Measurements from ENCODE around the gene TSPYL4.

DNA sequence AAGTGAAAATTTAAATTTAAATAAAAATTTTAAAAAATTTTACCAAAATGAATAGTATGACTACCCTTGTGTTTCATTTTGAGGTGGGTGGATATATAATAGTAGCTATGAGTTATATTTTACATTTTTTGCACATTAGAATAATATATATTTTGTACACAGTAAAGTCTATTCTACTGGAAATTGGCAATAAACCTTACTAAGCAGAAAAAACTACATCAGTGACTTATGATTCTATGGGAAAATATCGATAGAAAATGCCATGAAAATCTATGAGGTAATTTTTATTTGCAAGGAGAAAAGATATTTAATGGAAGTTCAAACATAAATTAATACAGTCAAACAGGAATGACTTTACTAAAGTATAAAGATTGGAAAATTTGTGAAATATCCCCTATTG lies 2.8 kb upstream of the TSPYL4 start:
- TF ChIP-seq, protein P1, sequence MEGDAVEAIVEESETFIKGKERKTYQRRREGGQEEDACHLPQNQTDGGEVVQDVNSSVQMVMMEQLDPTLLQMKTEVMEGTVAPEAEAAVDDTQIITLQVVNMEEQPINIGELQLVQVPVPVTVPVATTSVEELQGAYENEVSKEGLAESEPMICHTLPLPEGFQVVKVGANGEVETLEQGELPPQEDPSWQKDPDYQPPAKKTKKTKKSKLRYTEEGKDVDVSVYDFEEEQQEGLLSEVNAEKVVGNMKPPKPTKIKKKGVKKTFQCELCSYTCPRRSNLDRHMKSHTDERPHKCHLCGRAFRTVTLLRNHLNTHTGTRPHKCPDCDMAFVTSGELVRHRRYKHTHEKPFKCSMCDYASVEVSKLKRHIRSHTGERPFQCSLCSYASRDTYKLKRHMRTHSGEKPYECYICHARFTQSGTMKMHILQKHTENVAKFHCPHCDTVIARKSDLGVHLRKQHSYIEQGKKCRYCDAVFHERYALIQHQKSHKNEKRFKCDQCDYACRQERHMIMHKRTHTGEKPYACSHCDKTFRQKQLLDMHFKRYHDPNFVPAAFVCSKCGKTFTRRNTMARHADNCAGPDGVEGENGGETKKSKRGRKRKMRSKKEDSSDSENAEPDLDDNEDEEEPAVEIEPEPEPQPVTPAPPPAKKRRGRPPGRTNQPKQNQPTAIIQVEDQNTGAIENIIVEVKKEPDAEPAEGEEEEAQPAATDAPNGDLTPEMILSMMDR (IDR thresholded peaks at IDR 0.05 in 2 of 3, conservative IDR thresholded peaks at IDR 0.05 in 1 of 3; ENCODE audit: borderline replicate concordance in 1 of 3, insufficient read depth in 1 of 3, low read depth in 2 of 3, low read length in 2 of 3) = no peak
- TF ChIP-seq SIN3A (IDR thresholded peaks at IDR 0.05; ENCODE audit: low read depth) (no peak), POLR2AphosphoS5 (IDR thresholded peaks at IDR 0.05; ENCODE audit: low read depth, low read length) (no peak)

All from HCT116 (cell line).